BJ (cell line): ENCODE results near the gene RNGTT. TPM values are rescaled to one million over a fixed set of nuclear protein-coding genes. Genes with fewer than 3 reads are reported as not detected.

Experiments used
- CTCF ChIA-PET: fragments of 350-600 bp; formaldehyde crosslinking; extraction: SDS; loops from one replicate; lab custom pipeline; 2021; ENCODE audit warnings: antibody characterized with exemption, inconsistent platforms; lab: Yijun Ruan, JAX
- POLR2A ChIA-PET: fragments of 300-600 bp; sonication (Branson Sonifier 250); formaldehyde crosslinking; extraction: SDS; loops from one replicate; lab custom pipeline; 2021; ENCODE audit warnings: antibody characterized with exemption; lab: Charles Lee
- DNase-seq: peaks from one replicate; pipeline ENCODE4 v3.0.0-alpha.2; 2011; ENCODE audit warnings: low read depth
- H3K27me3 ChIP-seq: 2 replicates; pipeline ENCODE4 v1.6.0; 2011; ENCODE audit warnings: low read length; ENCODE audit not compliant: control insufficient read depth, insufficient read depth
- H3K36me3 ChIP-seq: 2 replicates; pipeline ENCODE4 v1.5.1; 2011; ENCODE audit warnings: low read length; ENCODE audit not compliant: control insufficient read depth, insufficient read depth
- H3K4me3 ChIP-seq: 2 replicates; pipeline ENCODE4 v1.5.1; 2011; ENCODE audit warnings: low read depth, mild to moderate bottlenecking, control low read depth, low read length
- polyA plus RNA-seq: library from polyadenylated mRNA; depleted of rRNA; stranded (reverse); fragments of >200 nt; gene quantifications from 2 replicates; pipeline ENCODE4 v1.2.3, GENCODE V29; 2011
- TF ChIP-seq, protein P1 (sequence below): IDR thresholded peaks from 2 replicates; pipeline ENCODE4 v1.5.1; 2011; ENCODE audit warnings: low read depth, mild to moderate bottlenecking, control low read depth, inconsistent platforms, low read length, moderate library complexity; ENCODE audit not compliant: insufficient read depth

The RNGTT gene
- polyA plus RNA-seq, 1 experiment = 3.2 TPM

DNA sequence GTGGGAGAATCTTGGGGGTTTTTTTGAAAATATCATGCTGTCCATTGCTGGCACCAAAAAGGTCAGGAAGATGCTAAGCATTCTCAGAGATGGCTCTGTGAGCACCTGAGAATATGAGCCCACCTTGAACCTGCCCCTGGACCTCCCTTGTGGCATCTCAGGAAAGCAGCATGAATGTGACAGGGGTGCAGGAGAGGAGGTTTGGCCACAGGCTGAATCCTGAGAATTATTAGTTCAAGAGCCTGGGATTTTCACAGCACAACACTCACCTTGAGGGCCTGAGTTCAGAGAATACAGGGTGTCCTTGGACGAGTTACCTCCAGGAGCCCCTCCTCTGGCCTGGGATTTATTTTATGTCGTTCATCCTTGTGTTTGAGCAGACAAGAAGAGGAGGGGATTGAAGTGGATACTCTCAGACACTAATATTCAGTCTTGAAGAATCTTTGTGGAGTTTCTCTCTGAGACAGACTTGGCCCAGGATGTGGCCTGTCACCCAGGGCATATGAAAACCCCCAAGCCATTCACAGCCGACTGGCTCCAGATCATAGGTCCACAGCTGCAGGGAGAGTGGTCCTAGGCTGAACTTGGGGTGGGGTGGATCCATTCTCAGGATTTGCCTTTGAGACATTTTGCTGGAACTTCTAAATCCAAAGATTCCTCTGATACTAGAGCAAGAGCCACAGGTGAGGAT, 390.8 kb downstream of the RNGTT start:
- no peaks in the 10 kb centered on the region for H3K36me3 ChIP-seq
- H3K4me3 ChIP-seq = no peak overlapping the region
- no peaks in the 10 kb centered on the region for H3K27me3 ChIP-seq
- ChIA-PET POLR2A (no interaction called here), CTCF (no interaction called here)
- no peak for DNase-seq
- TF ChIP-seq, protein P1, sequence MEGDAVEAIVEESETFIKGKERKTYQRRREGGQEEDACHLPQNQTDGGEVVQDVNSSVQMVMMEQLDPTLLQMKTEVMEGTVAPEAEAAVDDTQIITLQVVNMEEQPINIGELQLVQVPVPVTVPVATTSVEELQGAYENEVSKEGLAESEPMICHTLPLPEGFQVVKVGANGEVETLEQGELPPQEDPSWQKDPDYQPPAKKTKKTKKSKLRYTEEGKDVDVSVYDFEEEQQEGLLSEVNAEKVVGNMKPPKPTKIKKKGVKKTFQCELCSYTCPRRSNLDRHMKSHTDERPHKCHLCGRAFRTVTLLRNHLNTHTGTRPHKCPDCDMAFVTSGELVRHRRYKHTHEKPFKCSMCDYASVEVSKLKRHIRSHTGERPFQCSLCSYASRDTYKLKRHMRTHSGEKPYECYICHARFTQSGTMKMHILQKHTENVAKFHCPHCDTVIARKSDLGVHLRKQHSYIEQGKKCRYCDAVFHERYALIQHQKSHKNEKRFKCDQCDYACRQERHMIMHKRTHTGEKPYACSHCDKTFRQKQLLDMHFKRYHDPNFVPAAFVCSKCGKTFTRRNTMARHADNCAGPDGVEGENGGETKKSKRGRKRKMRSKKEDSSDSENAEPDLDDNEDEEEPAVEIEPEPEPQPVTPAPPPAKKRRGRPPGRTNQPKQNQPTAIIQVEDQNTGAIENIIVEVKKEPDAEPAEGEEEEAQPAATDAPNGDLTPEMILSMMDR = no peak

DNA sequence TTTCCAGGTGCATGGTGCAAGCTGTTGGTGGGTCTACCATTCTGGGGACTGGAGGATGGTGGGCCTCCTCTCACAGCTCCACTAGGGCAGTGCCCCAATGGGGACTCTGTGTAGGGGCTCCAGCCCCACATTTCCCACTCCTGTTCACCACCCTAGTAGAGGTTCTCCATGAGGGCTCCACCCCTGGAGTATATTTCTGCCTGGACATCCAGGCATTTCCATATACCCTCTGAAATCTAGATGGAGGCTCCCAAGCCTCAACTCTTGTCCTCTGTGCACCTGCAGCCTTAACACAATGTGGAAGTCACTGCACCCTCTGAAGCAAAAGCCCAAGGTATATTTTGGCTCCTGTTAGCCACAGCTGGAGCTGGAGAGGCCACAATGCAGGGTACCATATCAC, 393.5 kb downstream of the RNGTT start:
- Histone ChIP-seq H3K27me3 (no peaks in the 10 kb centered on the region), H3K36me3 (no peaks in the 10 kb centered on the region), H3K4me3 (no peak overlapping the region)
- TF ChIP-seq, protein P1 = no peak
- POLR2A ChIA-PET = no interaction called here
- DNase-seq = no peak
- CTCF ChIA-PET = no interaction called here

DNA sequence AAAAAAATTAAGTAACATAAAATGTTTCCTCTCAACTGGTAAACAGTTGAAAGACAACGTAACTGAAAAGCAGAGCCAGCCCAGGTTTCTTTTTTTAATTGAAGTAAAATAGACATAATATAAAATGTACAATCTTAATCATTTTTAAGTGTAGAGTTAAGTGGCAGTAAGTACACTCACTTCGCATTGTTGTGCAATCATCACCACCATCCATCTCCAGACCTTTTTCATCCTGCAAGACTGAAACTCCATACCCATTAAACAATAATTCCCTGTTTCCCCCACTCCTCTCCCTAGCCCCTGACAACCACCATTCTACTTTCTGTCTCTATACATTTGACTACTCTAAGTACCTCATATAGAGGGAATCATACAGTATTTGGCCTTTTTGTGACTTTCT, 395.7 kb downstream of the RNGTT start:
- ChIA-PET POLR2A (no interaction called here), CTCF (no interaction called here)
- H3K36me3 ChIP-seq = no peaks in the 10 kb centered on the region
- H3K4me3 ChIP-seq = no peak overlapping the region
- no peaks in the 10 kb centered on the region for H3K27me3 ChIP-seq
- TF ChIP-seq, protein P1 = no peak
- no peak for DNase-seq

DNA sequence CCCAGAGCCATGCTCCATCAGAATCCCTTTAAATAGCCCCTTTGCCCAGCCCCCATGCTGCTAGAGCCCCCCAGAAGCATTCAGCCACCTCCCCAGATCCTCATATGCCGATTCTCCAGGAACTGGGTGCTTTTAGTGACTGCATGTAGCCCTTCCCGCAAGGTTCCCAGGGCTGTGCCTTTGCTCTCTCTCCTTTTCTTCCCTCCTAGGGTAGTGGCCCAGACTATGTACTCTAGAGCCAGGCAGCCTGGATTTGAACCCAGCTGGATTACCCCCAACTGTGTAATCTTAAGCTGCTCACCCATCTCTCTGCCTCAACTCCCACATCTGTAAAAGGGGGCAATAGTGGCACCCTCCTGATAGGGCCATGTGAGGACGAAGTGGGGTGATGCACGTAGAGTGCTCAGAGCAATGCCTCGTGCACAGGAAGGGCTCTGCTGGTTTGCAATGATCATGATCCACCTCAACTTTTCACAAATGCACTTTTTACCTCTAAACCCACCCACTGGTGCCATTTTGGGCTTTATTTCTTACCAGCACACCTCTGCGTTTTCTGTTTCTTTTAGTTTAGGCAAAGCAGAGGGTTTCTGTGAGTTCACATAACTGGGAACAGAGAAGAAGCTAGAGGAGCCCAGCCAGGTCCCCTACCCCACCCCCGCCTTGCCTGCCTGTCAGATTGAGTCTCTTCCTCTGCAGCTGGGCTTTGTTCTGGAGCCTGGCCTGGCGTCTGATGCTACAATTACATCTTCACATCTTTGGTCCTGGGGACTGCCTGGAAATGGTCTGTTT, 396.5 kb downstream of the RNGTT start:
- POLR2A ChIA-PET = no interaction called here
- Histone ChIP-seq H3K36me3 (no peaks in the 10 kb centered on the region), H3K27me3 (no peaks in the 10 kb centered on the region), H3K4me3 (no peak overlapping the region)
- no peak for DNase-seq
- CTCF ChIA-PET = no interaction called here
- TF ChIP-seq, protein P1 = no peak

DNA sequence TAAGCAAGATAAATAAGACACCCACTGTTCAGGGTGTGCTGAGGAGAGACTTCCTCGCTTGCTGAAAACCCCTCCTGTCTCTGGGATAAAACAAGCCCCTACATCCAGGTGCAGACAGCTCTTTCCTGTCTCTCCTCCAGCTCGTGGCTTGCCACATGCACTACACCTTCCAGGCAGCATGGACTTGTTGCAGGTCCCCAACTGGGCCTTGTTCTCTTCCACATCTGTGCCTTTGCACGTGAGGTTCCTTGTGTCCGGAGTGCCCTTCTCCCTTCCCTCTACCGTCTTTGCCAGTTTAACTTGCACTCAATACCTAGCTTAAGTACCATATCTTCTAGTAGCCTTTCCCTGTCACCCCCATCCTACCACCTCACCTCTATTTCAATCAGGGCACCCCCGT, 397.6 kb downstream of the RNGTT start:
- H3K4me3 ChIP-seq = no peak overlapping the region
- ChIA-PET CTCF (interaction anchor here (1.2 kb wide), 1 partner anchor 11 kb away, joined by 3 read pairs; no protein-coding TSS in a partner anchor), POLR2A (no interaction called here)
- H3K27me3 ChIP-seq = no peaks in the 10 kb centered on the region
- no peaks in the 10 kb centered on the region for H3K36me3 ChIP-seq
- TF ChIP-seq, protein P1 = no peak
- no peak for DNase-seq
